Endothelial cell of umbilical vein (primary cell): ENCODE data around the gene PSG3.
"Not testable (repeated sequence)": the region's sequence is repeated elsewhere in the genome, so short reads cannot be mapped to it uniquely, and the experiment has no call there.

ENCODE experiments used
- CTCF ChIP-seq, 2 donors: IDR thresholded peaks; 1 replicate in 1 of 2; 2 replicates in 1 of 2; pipeline ENCODE4 v1.5.1; 2011; ENCODE audit warnings: low read length in 2 of 2, mild to moderate bottlenecking in 2 of 2, moderate library complexity in 2 of 2, control low read depth in 1 of 2, inconsistent platforms in 1 of 2, low read depth in 1 of 2; ENCODE audit not compliant: insufficient read depth in 1 of 2; ENCODE audit errors: extremely low read depth in 1 of 2
- EZH2 ChIP-seq: IDR thresholded peaks from 2 replicates; pipeline ENCODE4 v1.6.1; 2012; ENCODE audit warnings: borderline replicate concordance, low read depth, mild to moderate bottlenecking, moderate library complexity, low read length, inconsistent platforms; ENCODE audit not compliant: severe bottlenecking
- JUN ChIP-seq: IDR thresholded peaks from 2 replicates; pipeline ENCODE4 v1.6.1; 2011; ENCODE audit warnings: borderline replicate concordance, low read depth; ENCODE audit not compliant: insufficient read length, insufficient read depth
- POLR2A ChIP-seq: IDR thresholded peaks from 2 replicates; pipeline ENCODE4 v1.6.1; 2012; ENCODE audit warnings: low read depth, mild to moderate bottlenecking, control low read depth, low read length
- POLR2AphosphoS5 ChIP-seq: IDR thresholded peaks from 2 replicates; pipeline ENCODE4 v1.6.1; 2012; ENCODE audit warnings: low read depth, mild to moderate bottlenecking, control low read depth, low read length, moderate library complexity; ENCODE audit not compliant: insufficient read depth

GRCh38 chr19:42714000-42714399 is 26.3 kb downstream of the PSG3 start:
- TF ChIP-seq POLR2AphosphoS5; CTCF (IDR thresholded peaks at IDR 0.05; ENCODE audit: extremely low read depth in 1 of 2, insufficient read depth in 1 of 2, low read depth in 1 of 2, low read length in 2 of 2); POLR2A; EZH2; JUN: not testable (repeated sequence)
